B cell (primary cell): ENCODE results near the gene ZNF771. TPM values are rescaled to one million over a fixed set of nuclear protein-coding genes. Genes with fewer than 3 reads are reported as not detected.

Source experiments
- ATAC-seq: fragments of 200-7000 bp; cut with Tn5 transposase; one replicate; pipeline ENCODE4 v1.10.0; 2021; ENCODE audit warnings: low read depth, mild to moderate bottlenecking, moderate number of reproducible peaks, moderate library complexity
- CTCF ChIA-PET: fragments of 350-600 bp; sonication (Branson Sonifier 250); formaldehyde crosslinking; loops from one replicate; lab custom pipeline; 2021; ENCODE audit warnings: antibody characterized with exemption, inconsistent platforms; lab: Charles Lee
- POLR2A ChIA-PET: fragments of 350-600 bp; sonication (Branson Sonifier 250); formaldehyde crosslinking; loops from one replicate; lab custom pipeline; 2021; ENCODE audit warnings: antibody characterized with exemption; lab: Charles Lee
- DNase-seq: peaks from one replicate; pipeline ENCODE4 v3.0.0; 2013
- H2AFZ ChIP-seq: 2 replicates; pipeline ENCODE4 v1.6.1; 2012; ENCODE audit warnings: mild to moderate bottlenecking, low read depth, low read length; ENCODE audit not compliant: insufficient read depth, poor library complexity, severe bottlenecking
- H3K27ac ChIP-seq, 2 donors: 1 replicate in 1 of 2; 2 replicates in 1 of 2; pipeline ENCODE4 v1.5.1; 2012 to 2013; ENCODE audit warnings: low read length in 2 of 2, mild to moderate bottlenecking in 2 of 2, moderate library complexity in 1 of 2
- H3K27me3 ChIP-seq, 4 experiments: fragments of 200-600 bp in 1 of 4; sonication (generic) in 1 of 4; replicated peaks in 1 of 4; 1 replicate in 2 of 4; 2 replicates in 2 of 4; pipeline versions ENCODE4 v1.6.1 to v1.7.0; 2013 to 2016; ENCODE audit warnings: low read length in 3 of 4, mild to moderate bottlenecking in 2 of 4, mixed read lengths in 1 of 4, moderate library complexity in 1 of 4; ENCODE audit not compliant: insufficient read depth in 4 of 4, control insufficient read depth in 3 of 4; ENCODE audit errors: control extremely low read depth in 1 of 4
- H3K36me3 ChIP-seq, 2 experiments: replicated peaks in 1 of 2; 1 replicate in 1 of 2; 2 replicates in 1 of 2; pipeline versions ENCODE4 v1.6.1 to v1.7.1; 2013; ENCODE audit warnings: low read length in 1 of 2; ENCODE audit not compliant: insufficient read depth in 2 of 2, control insufficient read depth in 1 of 2; ENCODE audit errors: control extremely low read depth in 1 of 2, extremely low read depth in 1 of 2
- H3K4me1 ChIP-seq, 2 donors: fragments of 200-600 bp in 1 of 2; sonication (generic) in 1 of 2; 1 replicate in 1 of 2; 2 replicates in 1 of 2; pipeline versions ENCODE4 v1.5.1 to v1.6.1; 2013 to 2017; ENCODE audit warnings: low read length in 2 of 2; ENCODE audit not compliant: control insufficient read depth in 2 of 2, insufficient read depth in 2 of 2
- H3K4me2 ChIP-seq: replicated peaks from 2 replicates; pipeline ENCODE3; 2012; ENCODE audit warnings: mild to moderate bottlenecking, low read depth, low read length; ENCODE audit not compliant: poor library complexity, severe bottlenecking
- H3K4me3 ChIP-seq, 5 experiments: fragments of 200-600 bp in 1 of 5; sonication (generic) in 1 of 5; 1 replicate in 3 of 5; 2 replicates in 2 of 5; pipeline versions ENCODE4 v1.5.1 to v1.7.0; 2011 to 2016; ENCODE audit warnings: low read length in 4 of 5, mild to moderate bottlenecking in 4 of 5, low read depth in 2 of 5, control low read depth in 1 of 5, moderate library complexity in 1 of 5; ENCODE audit not compliant: insufficient read depth in 1 of 5; ENCODE audit errors: control extremely low read depth in 1 of 5, extremely low read depth in 1 of 5
- H3K79me2 ChIP-seq: fragments of 200-600 bp; sonication (generic); one replicate; pipeline ENCODE4 v1.6.0; 2016; ENCODE audit warnings: low read length; ENCODE audit not compliant: control insufficient read depth, insufficient read depth
- H3K9ac ChIP-seq: fragments of 200-600 bp; sonication (generic); 2 replicates; pipeline ENCODE4 v1.6.1; 2017; ENCODE audit warnings: mild to moderate bottlenecking, low read length, moderate library complexity
- H3K9me3 ChIP-seq, 3 donors: one replicate each; pipeline versions ENCODE4 v1.6.1 to v1.7.1; 2013; ENCODE audit warnings: low read length in 2 of 3; ENCODE audit not compliant: control insufficient read depth in 2 of 3, insufficient read depth in 1 of 3; ENCODE audit errors: control extremely low read depth in 1 of 3
- H4K20me1 ChIP-seq: 2 replicates; pipeline ENCODE4 v1.6.0; 2012; ENCODE audit warnings: mild to moderate bottlenecking, low read length; ENCODE audit not compliant: insufficient read depth, control insufficient read depth, poor library complexity, severe bottlenecking
- H3K27ac Mint-ChIP-seq: one replicate; pipeline ENCODE4 v1.8.0; 2021; ENCODE audit warnings: mixed read lengths
- H3K27me3 Mint-ChIP-seq: one replicate; pipeline ENCODE4 v1.8.0; 2021; ENCODE audit warnings: mixed read lengths
- H3K4me1 Mint-ChIP-seq: one replicate; pipeline ENCODE4 v1.8.0; 2021; ENCODE audit warnings: mixed read lengths
- H3K4me3 Mint-ChIP-seq: one replicate; pipeline ENCODE4 v1.8.0; 2021; ENCODE audit warnings: mixed read lengths
- H3K9me3 Mint-ChIP-seq: one replicate; pipeline ENCODE4 v1.8.0; 2022; ENCODE audit warnings: mixed read lengths; ENCODE audit not compliant: insufficient read depth
- CTCF ChIP-seq: fragments of 200-600 bp; IDR thresholded peaks from one replicate; pipeline ENCODE4 v1.8.0; 2022; ENCODE audit warnings: antibody characterized with exemption, mild to moderate bottlenecking
- EZH2 ChIP-seq: IDR thresholded peaks from 2 replicates; pipeline ENCODE4 v1.6.1; 2012; ENCODE audit warnings: borderline replicate concordance, low read depth, mild to moderate bottlenecking, moderate library complexity, low read length; ENCODE audit not compliant: insufficient read depth, poor library complexity, severe bottlenecking
- WGBS: methylation state at CpG from one replicate; pipeline ENCODE4 v1.1.5; 2013; ENCODE audit warnings: missing lambda C conversion rate; ENCODE audit not compliant: insufficient coverage; 5-methylcytosine and 5-hydroxymethylcytosine counted together
- intact Hi-C: fragments of 100-400 bp; cut with micrococcal nuclease; formaldehyde crosslinking; loops from one replicate; pipeline ENCODE4 v1.10.0; 2022
- polyA plus RNA-seq: library from polyadenylated mRNA; depleted of rRNA; stranded (reverse); fragments of >200 nt; gene quantifications from 2 replicates; pipeline ENCODE4 v1.2.3, GENCODE V29; 2012
- total RNA-seq, 2 donors: library from RNA; stranded (reverse); fragments of 120-200 nt in 1 of 2; gene quantifications; 1 replicate in 1 of 2; 2 replicates in 1 of 2; pipeline versions ENCODE4 v1.2.3 to v1.2.4, GENCODE V29; 2013 to 2022

The ZNF771 gene
- total and polyA plus RNA-seq, 2 donors (not counting 1 experiment from before 2014, with no cell fraction given) = 4.1 to 6.6 TPM

DNA sequence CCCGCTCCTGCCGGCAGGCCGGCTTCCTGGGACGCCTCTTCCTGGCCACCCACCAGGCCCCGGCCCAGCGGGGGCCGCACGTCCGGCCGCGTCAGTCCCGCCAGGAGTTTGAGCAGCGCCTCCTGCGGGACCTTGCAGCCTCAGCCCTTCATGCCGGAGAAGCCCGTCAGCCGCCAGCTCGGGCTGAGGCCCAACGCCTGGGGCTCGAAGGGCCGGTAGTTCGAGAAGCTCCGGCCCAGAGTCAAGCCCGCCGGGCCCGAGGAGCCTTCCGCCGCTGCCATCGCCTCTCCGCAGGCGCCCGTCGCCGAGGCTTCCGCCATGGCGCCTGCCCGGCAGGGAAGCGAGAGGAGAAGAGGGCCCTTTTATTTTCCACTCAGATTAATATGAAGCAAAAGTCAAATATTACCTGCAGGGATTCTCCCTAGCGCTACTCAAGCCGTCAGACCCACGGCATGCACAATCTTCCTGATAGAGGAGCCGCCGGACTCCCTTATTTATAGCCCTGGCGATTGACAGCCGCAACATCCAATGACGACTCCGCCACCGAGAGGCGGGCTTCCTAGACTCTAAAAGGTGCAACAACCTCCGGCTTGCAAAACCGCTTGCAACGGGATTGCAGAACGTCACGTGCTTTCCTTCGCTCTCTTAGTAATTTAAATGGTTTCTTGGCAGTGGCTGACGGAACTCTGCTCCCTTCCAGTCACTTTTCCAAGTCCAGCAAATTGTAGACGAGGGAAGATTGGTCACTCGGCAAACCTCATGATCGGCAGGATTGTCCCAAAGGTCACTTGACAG is 38.2 kb downstream of the ZNF771 start, which contains the start of gene SEPHS2:
Gene SEPHS2 (minus strand): TSS at position 467 of the 795 bp plus-strand sequence. CDS start 147 bp downstream, at position 320.
- H3K36me3 ChIP-seq = peaks cover 0 to 18% of the 10 kb centered on the region in 2 experiments
- ChIA-PET POLR2A (interaction anchor here (0.8 to 2.1 kb wide), 7 partner anchors 13 to 126 kb away, joined by 3 to 6 read pairs (median 3); partner anchors contain the start of genes DCTPP1, ITGAL and ZNF688), CTCF (interaction anchor here (0.7 to 7.4 kb wide), 6 partner anchors 14 to 152 kb away, joined by 4 to 77 read pairs (median 20); partner anchors contain the start of genes DCTPP1, ITGAL and ZNF747)
- ATAC-seq = peak; percentile 96
- Mint-ChIP-seq H3K4me1 (peaks cover 42% of the 10 kb centered on the region), H3K9me3 (no peaks in the 10 kb centered on the region), H3K27ac (peak within 1 kb of the TSS; percentile 97), H3K27me3 (no peaks in the 10 kb centered on the region), H3K4me3 (peak within 1 kb of the TSS; percentile 96)
- no peaks in the 10 kb centered on the region for H3K27me3 ChIP-seq
- H3K4me2 ChIP-seq = peak within 1 kb of the TSS; percentile 72
- peaks cover 29 to 36% of the 10 kb centered on the region in 2 donors for H3K4me1 ChIP-seq
- peak within 1 kb of the TSS; percentile 74 for H3K9ac ChIP-seq
- peaks cover 0 to 6% (median 0%) of the 10 kb centered on the region in 3 donors for H3K9me3 ChIP-seq
- peak within 1 kb of the TSS; percentile 74 to 99 (median 78) for H3K4me3 ChIP-seq
- WGBS = under 1% methylated on average over 56 of the region's 59 CpGs
- H4K20me1 ChIP-seq = peaks cover 22% of the 10 kb centered on the region
- peaks cover 25% of the 10 kb centered on the region for H3K79me2 ChIP-seq
- intact Hi-C loops = loop anchor here (1.0 to 2.0 kb wide), 5 partner anchors 13 to 82 kb away; partner anchors contain the start of genes DCTPP1 and ITGAL
- H3K27ac ChIP-seq = peak within 1 kb of the TSS; percentile 78 to 85
- peak within 1 kb of the TSS; percentile 81 for H2AFZ ChIP-seq
- peak; percentile 96 for DNase-seq
- TF ChIP-seq EZH2 (no peak), CTCF (peak; percentile 47)
